Activated CD8-positive, alpha-beta memory T cell treated with anti-CD3 and anti-CD28 coated beads for 36 hours (primary cell): ENCODE measurements around the gene EPHB1. TPM values are rescaled to one million over a fixed set of nuclear protein-coding genes. Genes with fewer than 3 reads are reported as not detected.

Experiments
- CTCF ChIA-PET: fragments of 350-600 bp; sonication (Branson Sonifier 250); formaldehyde crosslinking; loops from one replicate; lab custom pipeline; 2021; ENCODE audit warnings: antibody characterized with exemption; lab: Charles Lee
- POLR2A ChIA-PET: fragments of 350-600 bp; sonication (Branson Sonifier 250); formaldehyde crosslinking; loops from one replicate; lab custom pipeline; 2021; ENCODE audit warnings: antibody characterized with exemption; lab: Charles Lee
- total RNA-seq, 2 experiments: library from RNA; stranded (reverse); gene quantifications; one replicate each; pipeline ENCODE4 v1.2.3, GENCODE V29; 2021

EPHB1 gene
- total RNA-seq, 2 experiments from 2014 or later: not detected

DNA sequence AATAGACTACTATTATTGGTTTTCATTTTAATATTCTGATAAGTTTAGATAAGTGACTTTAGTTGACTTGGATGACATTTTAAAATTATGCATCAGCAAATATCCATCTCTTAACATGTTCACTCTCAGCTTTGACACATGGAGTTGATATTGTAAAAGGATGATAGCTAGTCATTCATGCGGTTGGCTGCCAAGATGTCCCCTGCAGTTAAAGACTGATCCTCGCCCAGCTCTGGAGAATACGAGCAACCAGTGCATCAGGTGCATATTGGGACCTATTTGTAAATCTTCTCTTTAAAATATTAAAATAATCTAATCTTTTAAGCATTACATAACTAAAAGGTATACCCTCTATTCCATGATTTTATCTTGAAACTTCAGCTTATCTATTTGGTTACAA lies 41.9 kb downstream of the EPHB1 start:
- CTCF ChIA-PET: no interaction called here
- POLR2A ChIA-PET: no interaction called here

DNA sequence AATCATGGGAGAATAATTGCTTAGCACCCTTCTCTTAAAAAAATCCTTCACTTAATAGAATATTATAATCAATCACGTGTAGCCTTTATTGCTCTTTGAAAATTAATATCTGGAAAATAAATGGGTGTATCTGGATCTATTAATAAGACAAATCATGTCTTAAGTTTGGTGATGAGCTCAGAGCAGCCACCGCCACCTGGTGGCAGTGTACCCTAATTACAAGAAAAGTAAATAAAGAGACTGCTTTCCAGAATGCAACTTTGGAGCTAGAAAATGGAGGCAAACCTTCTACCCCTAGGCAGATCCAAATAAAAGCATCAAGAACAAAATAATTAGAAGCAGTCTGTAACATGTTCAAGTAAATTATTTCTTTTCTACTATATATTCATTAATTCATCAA lies 43.5 kb downstream of the EPHB1 start:
- CTCF ChIA-PET: interaction anchor here (0.7 to 1.1 kb wide), 2 partner anchors 44 to 237 kb away, joined by 3 read pairs; no protein-coding TSS in a partner anchor

DNA sequence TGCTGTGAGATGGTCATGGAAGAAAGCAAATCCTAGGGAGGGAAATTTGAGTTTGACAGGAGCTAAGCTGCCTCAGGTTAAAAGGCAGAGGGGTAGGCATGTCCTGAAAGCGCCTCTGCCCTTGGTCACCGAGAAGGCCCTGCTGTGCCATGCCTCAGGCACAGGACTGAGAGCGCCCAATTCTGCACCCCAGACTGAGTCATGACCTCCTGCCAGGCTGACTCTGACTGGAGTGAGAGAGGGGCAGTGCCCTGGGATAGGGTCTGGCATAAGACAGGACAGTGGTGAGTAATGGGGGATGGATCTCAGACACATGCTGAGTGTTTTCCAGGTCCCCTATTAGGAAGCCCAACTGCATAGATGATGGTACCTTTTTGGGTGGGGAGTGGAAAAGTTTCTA lies 44.4 kb downstream of the EPHB1 start:
- POLR2A ChIA-PET: no interaction called here

More for the DNA sequence above, 43.5 kb downstream of the EPHB1 start:
- POLR2A ChIA-PET: no interaction called here

DNA sequence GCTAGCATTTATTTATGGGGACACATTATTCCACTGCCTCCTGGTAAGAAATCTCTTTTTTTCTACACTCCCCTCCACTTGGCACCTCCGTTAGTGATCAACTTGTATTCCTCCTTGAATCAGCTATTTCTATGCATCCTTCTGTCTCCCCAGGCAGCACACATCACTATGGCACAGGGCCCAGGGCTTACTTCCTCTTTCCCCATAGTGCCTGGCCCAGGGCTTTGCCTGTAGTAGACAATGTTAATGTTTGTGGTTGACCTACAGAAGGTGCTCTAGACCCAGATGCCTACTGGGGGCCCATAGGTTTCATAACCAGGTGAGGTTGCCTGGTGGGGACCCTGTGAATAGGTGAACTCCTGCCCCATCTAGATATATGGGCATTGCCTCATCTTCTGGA lies 44.9 kb downstream of the EPHB1 start:
- ChIA-PET POLR2A (no interaction called here), CTCF (no interaction called here)

More for the DNA sequence above, 44.4 kb downstream of the EPHB1 start:
- CTCF ChIA-PET: no interaction called here

DNA sequence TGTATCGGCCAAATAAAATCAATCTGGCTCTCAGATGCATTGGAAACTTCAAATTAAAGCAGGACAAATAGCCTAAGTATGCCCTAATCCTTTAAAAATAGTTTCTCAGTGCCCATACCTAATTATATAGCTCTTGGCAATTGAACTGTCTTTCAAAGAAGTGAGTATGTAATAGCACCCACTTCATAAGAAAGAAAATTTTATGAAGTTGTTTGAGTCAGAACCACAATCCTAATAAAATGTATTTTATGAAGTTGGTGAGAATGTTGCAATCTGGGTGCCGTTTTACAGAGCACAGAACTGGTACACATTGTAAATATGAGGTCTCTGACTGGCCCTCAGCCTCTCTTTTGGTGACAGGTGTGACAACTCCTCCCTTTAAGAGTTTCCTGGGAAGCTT lies 45.4 kb downstream of the EPHB1 start:
- CTCF ChIA-PET: no interaction called here
- POLR2A ChIA-PET: no interaction called here

DNA sequence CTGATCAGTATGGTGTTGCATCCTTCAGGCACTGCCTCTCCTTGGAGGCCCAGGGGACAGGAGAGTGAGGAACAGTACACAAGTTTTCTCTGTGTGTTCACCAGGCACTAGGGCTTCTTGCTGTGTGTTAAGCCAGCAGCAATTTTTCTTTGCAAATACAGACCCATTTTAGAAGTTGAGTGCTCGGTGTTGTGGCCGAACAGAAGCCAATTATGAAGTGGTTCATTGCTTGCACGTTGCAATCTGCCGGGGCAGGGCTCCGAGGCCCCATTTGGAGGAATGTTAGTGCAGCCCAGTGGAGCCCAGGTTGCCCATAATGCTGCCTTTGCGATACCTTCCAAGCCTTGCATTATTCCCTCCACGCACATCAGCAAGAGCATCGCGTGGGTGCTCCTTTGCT lies 51.0 kb downstream of the EPHB1 start:
- ChIA-PET CTCF (no interaction called here), POLR2A (no interaction called here)

DNA sequence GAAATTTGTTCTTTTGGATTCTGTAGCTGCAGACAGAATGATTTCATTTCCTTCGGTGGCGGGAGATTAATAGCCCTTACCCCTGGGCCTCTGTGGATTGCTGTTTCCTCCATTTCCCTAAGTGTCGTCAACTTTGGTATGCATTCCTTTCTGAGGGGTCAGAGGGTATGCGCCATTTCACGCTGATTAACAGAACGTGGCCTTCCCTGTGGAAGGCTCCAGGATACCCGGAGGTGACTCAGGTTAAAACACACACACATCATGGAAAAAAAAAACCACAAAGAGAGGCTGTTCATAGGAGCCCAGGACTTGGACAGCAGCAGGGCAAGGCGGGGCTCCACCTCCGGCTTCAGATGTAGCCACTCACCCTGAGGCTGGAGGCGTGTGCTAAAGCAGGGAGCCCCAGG lies 51.9 kb downstream of the EPHB1 start:
- POLR2A ChIA-PET: no interaction called here
- CTCF ChIA-PET: no interaction called here

DNA sequence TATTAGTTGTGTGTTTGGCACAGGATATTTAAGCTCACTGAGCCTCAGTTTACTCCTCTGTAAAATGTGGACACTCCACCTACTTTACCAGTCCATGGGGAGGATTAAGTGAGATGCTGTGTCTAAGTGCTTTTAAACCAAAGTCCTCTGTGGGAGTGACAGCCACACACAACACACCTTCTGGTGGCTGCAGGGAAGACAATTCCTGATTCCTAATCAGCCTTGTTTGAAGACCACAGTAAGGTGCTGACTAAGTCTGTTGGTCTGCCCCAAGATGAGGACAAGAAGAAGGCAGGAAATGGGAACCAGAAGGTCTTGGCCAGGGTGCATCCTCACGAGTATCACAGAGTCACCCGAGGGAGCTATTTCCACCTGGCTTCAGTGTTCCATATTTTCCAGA lies 52.3 kb downstream of the EPHB1 start:
- CTCF ChIA-PET: no interaction called here
- POLR2A ChIA-PET: no interaction called here

DNA sequence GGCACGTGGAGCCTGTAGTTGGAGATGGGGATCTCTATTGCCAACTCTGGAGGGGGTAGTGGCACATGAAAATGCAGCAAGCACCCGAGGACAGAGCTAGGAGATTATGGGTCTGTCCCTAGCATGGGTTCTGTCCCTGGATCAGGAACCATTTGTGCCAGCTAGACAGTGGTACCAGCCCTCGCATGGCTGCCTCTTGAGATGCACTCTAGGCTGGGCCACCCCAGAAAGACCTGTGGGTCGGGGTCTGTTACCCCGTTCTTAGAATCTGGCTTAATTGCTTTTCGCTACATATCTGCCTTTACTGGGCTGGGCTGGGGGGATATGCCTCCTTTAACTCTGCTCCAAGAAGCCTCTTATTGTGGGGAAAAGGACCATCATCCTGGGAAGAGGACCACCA lies 54.5 kb downstream of the EPHB1 start:
- ChIA-PET CTCF (no interaction called here), POLR2A (no interaction called here)

DNA sequence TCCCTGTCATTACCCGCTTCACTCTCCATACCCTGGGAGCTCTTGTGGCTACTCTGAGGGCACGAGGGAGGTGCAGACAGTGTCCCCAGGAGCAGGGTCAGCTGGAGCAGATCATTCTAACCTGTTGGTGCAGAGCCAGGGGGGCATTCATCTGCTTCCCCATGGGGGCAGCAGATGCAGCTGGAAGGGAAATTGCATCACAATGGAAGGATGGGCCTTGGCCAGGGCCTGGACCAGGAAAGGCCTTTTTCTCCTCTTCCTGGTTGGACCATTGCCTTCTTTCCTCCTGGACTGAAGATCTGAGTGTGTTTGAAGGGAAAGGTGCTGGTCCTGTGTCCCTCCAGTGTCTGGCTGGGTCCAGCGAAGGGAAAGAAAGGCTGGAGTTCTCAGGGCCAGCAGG lies 55.7 kb downstream of the EPHB1 start:
- POLR2A ChIA-PET: no interaction called here
- CTCF ChIA-PET: no interaction called here

DNA sequence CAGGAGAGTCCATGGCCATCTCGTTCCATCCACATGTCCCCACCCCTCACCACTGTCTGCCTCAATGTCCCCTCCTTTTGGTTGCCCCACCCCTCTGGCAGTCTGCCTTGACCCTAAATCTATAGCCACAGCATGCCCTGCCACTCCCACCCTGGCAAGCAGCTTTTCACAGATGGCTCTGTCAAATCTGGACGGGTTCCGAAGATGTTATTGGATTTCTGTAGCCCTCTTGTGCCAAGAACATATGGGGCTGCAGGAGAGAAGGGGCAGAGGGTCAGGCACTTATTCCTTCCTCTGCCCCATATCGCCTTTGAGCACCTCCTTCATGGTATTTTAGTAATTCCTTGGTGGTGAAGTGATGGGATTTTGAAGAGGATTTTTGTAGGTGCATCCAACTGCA lies 57.1 kb downstream of the EPHB1 start:
- ChIA-PET CTCF (no interaction called here), POLR2A (no interaction called here)

DNA sequence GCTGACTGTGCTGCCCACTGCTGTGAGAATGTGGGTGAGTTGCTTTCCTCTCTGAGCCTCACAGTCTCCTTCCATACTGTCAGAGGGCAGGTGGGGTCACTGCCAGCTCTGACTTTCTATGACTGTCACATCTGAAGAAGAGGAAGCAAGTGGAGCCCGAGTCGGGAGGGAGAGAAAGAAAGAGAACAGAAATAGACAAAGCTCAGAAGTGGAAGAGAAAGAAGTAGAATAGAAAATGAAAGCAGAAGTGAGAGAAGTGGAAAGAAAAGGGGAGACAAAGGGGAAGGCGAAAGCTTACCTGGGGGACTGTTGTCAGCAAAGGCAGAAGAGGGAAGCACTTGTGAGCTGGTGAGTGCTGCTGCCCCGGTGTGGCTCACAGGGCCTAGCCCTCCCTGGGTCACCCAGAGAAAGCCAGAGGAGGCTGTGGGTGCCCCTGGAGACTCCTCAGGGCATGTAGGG lies 57.9 kb downstream of the EPHB1 start:
- ChIA-PET CTCF (no interaction called here), POLR2A (no interaction called here)

DNA sequence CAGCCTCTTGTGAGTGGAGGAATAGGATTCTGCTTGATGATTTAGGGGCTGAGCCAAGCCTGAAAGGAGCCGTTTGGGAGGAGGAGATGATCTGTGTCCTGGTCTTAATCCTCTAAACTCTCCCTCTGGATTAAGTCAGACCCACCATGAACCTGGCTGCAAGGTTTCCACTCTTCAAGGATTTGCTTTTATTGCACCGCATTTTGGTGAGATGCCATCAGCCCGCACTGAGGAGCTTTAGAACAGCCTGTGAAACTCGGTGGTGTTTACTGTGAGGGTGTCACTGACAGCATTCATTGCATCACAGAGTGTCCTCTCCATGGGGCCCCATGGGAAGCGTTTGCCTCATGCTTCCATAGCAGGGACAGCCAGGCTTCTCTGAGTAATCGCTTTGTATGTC lies 59.2 kb downstream of the EPHB1 start:
- ChIA-PET POLR2A (no interaction called here), CTCF (no interaction called here)

DNA sequence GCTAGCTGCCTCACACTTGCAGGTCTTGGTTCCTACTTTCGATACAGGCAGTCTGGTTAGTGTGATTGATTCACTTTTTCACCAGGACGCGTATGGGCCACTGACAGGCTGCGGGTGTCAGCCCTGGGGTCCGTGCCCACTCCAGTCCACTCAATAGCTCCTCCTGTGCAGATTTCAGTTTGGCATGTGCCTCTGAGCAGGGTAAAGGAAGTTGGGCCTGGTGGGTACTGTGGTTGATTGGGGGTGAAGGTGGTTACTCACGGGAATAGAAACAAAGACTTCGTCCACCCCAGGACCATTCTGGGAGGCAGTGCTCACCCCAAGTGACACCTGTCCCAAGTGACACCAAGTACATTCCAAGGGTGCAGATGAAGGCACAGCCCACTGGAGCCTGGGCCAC lies 62.3 kb downstream of the EPHB1 start:
- ChIA-PET CTCF (no interaction called here), POLR2A (no interaction called here)

DNA sequence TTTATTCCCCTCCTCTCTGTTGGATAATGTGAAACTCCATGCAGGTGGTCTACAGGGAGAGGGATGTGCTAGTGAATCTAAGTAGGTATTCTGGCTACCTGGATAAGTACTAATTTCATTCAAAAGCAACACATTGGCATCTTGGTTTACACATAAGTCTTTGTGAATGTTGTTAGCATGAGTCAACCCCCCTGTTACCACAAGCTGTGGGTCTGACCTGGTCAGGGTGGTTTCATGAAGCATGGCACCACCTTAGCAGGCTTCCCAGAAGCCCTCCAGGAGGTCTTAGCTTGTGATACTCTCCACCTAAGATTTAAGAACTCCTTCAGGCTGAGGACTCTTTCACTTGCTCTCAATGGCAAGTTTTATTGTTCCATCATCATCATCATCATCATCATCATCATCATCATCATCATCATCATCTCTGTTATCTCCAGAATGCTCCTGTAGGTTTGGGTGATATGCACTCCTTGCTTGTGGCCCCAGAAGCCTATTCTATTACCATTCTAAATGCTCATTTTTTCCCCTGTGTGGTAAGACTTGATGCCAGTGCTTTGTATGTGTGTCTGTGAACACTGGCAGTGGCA lies 62.8 kb downstream of the EPHB1 start:
- ChIA-PET POLR2A (no interaction called here), CTCF (no interaction called here)

DNA sequence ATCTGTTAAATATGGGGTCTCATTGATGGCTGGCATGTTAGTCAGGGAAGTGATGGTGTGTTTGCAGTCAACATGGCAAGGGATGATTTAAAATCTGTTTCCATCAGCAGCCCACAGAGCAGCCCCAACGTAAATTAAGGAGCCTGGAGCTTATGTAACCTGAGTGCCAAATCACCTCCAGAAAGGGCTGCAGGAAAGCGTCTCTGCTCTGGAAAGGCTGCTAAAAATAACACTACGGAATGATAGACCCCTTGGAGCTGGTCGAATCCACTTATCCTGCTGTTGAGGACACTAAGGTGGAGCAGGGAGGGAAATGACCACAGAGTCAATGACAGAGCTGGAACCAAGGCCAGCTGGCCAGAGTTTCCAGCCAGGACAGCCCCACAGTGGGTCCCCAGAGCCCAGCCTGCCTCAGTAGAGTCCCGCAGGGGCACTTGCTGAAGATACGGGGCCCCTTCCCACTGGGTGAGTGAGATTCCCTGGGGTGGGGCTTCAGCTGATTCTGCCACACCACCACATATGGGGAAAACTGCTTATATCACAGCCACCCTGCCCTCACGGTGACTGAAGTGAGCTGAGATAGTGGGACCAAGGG lies 63.5 kb downstream of the EPHB1 start:
- POLR2A ChIA-PET: no interaction called here

DNA sequence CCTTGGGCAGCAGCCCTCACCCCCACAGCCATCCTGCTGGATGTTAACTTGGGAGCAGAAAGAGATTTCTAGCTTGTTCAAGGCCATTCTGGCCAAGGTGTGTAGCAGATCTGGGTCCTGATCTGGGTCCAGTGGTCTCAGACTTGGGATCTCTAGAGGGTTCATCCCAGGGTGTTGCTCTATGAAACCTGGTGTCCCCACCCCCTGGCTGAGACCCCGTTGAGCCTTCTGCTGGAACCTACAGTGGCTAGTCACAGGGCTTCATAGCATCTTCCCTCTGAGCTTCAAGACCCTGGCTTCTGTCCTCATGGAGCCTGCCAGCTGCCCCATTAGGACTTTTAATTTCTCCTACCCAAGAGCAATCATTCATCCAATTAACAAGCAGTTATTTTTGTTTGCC lies 64.3 kb downstream of the EPHB1 start:
- ChIA-PET POLR2A (no interaction called here), CTCF (no interaction called here)

More for the DNA sequence above, 63.5 kb downstream of the EPHB1 start:
- CTCF ChIA-PET: no interaction called here

DNA sequence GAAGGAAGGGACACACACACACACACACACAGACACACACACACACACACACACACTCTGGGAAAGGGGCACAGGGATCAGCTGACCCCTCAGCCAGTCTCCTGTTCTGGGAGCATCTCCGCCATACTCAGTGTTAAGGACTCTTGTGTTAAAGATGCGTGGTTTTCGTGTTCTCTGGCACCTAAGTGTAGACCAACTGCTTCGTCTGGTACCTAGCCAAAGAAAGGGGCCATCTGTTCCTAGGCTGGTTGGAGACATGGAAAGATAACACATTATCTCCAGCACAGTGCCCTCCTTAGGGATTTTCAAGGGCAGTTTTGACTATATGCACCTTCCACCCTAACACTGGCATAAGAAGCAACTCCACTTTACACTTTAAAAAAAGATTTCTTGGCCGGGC lies 65.1 kb downstream of the EPHB1 start:
- POLR2A ChIA-PET: no interaction called here
- CTCF ChIA-PET: no interaction called here

DNA sequence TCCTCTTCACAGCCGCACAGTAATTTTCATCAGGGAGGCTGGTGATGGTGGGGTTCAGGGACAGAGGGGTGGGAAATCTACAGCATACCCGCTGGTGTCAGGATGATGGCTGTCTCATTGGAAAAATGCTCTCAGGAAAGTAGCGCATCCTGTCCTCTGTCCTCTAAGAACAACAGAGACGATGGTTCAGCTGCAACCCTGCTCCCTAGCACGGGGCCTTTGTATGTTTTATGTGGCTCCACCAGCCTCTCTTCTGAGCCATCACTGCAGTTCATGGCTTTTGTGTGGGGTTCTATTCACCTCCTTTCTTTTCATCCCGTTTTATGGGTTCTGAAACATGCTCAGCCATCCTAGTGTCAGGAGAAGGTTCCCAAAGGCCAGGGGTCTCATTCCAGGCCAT lies 68.9 kb downstream of the EPHB1 start:
- POLR2A ChIA-PET: no interaction called here
- CTCF ChIA-PET: no interaction called here

DNA sequence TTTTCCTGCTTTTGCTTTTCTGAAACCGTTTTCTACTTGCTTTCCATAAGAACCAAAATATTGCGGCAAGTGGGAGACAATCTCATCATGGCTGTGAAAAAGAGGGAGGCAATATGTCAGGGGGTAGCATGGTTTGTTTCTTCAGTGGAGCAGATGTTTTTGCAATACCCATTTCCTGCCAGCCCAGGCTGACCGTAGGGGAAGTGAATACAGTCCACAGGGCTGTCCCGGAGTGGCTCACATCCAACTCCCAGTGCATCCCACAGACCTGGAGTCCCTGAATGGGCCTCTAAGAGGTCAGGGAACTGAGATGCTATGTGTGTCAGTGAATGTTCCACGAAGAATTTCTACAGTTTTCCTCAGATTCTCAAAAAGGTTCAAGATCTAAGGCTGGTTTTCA lies 69.6 kb downstream of the EPHB1 start:
- CTCF ChIA-PET: no interaction called here
- POLR2A ChIA-PET: no interaction called here

DNA sequence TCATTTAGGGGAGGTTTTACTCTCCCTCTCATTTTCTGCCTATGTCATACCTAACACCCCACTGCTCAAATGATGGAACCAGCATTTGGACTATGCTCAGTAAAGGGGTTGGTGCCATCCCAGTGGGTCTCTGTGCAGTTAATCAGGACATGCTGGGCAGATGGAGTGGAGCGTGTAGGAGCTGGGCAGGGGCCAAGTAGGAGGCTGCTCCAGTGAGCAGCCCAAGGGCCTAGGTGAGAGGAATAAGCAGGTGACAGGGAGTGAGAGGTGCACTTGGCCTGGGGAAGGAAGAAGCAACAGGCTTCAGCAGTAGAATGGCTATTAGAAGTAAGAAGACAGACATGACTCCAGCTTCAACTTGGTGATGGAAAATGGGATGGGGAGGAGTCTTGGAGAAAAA lies 72.2 kb downstream of the EPHB1 start:
- ChIA-PET CTCF (no interaction called here), POLR2A (no interaction called here)
